ENCODE data around the gene FER1L5. TPM values are rescaled to one million over a fixed set of nuclear protein-coding genes. Genes with fewer than 3 reads are reported as not detected.

The FER1L5 gene
- total and polyA plus RNA-seq, 2 donors (not counting 3 experiments of a cell fraction or from before 2014, with no cell fraction given): not detected

DNA sequence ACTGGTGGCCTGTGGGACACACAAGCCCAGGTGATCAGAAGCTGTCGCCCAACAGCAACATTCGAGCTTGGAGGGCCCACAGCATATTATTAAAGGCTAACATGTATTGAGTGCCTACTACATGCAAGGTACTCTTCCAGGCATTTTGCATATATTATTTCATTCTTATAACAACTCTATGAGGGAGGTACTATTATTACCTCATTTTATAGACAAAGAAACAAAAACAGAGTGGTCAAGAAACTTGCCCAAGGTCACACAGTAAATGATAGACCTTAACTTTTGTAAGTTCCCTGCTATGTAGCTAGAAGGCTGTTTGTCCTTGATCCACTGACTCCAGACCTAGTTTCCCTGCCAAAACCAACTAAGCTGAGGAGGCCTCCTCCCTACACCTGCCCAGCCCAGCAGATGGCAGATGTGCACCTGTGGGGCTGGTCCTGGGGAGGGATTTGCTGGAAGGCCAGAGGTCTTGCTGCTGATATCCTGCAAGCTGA, 40.2 kb upstream of the FER1L5 start:
- H3K4me3 ChIP-seq (replicated peaks in 1 of 3; ENCODE audit: insufficient read depth in 1 of 3, low read depth in 1 of 3, low read length in 3 of 3): no peak overlapping the region
- dilution Hi-C loops (cut with MboI; ENCODE audit: extremely low pct_ligation_motif_present, low sequenced_read_pairs): no loop called here
- H4K20me1 ChIP-seq (replicated peaks; ENCODE audit: control insufficient read depth, extremely low read depth, insufficient read depth, low read length): no peaks in the 10 kb centered on the region
- DNase-seq (ENCODE audit: low read depth, low spot score) (no peak), FAIRE-seq (no peak)
- no peak overlapping the region for H3K27ac ChIP-seq (ENCODE audit: insufficient read depth, low read depth, low read length)
- H3K4me1 ChIP-seq (ENCODE audit: control insufficient read depth, extremely low read depth, insufficient read depth, low read length): no peaks in the 10 kb centered on the region
- POLR2A ChIA-PET: no interaction called here
- no peaks in the 10 kb centered on the region for H3K9me1 ChIP-seq (replicated peaks; ENCODE audit: control insufficient read depth, extremely low read depth, insufficient read depth, low read length)
- H3K4me2 ChIP-seq (ENCODE audit: insufficient read depth, low read length): no peak overlapping the region
- H3K79me2 ChIP-seq (ENCODE audit: control insufficient read depth, insufficient read depth, low read length): no peaks in the 10 kb centered on the region
- no peaks in the 10 kb centered on the region for H3K27me3 ChIP-seq (ENCODE audit: control insufficient read depth in 2 of 2, insufficient read depth in 2 of 2, low read length in 2 of 2)
- CTCF ChIA-PET: no interaction called here
- TF ChIP-seq EZH2 (IDR thresholded peaks at IDR 0.05; ENCODE audit: borderline replicate concordance, low read depth, low read length, severe bottlenecking): no peak
- no peak for TF ChIP-seq POLR2AphosphoS5 (IDR thresholded peaks at IDR 0.05; ENCODE audit: insufficient read depth, low read depth, low read length)
- no peak for TF ChIP-seq GATA2 (IDR thresholded peaks at IDR 0.05; ENCODE audit: insufficient read depth, insufficient read length, low read depth, low read length)
- no peak for TF ChIP-seq FOS (IDR thresholded peaks at IDR 0.05; ENCODE audit: borderline replicate concordance, insufficient read depth, low read length)
- TF ChIP-seq, protein P1, sequence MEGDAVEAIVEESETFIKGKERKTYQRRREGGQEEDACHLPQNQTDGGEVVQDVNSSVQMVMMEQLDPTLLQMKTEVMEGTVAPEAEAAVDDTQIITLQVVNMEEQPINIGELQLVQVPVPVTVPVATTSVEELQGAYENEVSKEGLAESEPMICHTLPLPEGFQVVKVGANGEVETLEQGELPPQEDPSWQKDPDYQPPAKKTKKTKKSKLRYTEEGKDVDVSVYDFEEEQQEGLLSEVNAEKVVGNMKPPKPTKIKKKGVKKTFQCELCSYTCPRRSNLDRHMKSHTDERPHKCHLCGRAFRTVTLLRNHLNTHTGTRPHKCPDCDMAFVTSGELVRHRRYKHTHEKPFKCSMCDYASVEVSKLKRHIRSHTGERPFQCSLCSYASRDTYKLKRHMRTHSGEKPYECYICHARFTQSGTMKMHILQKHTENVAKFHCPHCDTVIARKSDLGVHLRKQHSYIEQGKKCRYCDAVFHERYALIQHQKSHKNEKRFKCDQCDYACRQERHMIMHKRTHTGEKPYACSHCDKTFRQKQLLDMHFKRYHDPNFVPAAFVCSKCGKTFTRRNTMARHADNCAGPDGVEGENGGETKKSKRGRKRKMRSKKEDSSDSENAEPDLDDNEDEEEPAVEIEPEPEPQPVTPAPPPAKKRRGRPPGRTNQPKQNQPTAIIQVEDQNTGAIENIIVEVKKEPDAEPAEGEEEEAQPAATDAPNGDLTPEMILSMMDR (IDR thresholded peaks at IDR 0.05; ENCODE audit: extremely low read depth in 1 of 2, insufficient read depth in 1 of 2, low read depth in 1 of 2, low read length in 2 of 2): no peak
- TF ChIP-seq JUN (IDR thresholded peaks at IDR 0.05; ENCODE audit: borderline replicate concordance, insufficient read depth, insufficient read length, low read depth): no peak
- TF ChIP-seq MYC (IDR thresholded peaks at IDR 0.05; ENCODE audit: low read depth, low read length): no peak
- TF ChIP-seq POLR2A (IDR thresholded peaks at IDR 0.05; ENCODE audit: low read depth, low read length): no peak
- TF ChIP-seq, protein P2, sequence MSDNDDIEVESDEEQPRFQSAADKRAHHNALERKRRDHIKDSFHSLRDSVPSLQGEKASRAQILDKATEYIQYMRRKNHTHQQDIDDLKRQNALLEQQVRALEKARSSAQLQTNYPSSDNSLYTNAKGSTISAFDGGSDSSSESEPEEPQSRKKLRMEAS (IDR thresholded peaks at IDR 0.05; ENCODE audit: insufficient read depth, insufficient read length): no peak
- H2AFZ ChIP-seq (ENCODE audit: low read depth, low read length): no peak overlapping the region
- H3K36me3 ChIP-seq (ENCODE audit: control insufficient read depth in 2 of 2, extremely low read depth in 1 of 2, insufficient read depth in 2 of 2, low read length in 2 of 2): peaks cover 36 to 48% of the 10 kb centered on the region in 2 experiments
- no TSS peak for BruUV-seq (replicated peaks)
- intact Hi-C loops (cut with micrococcal nuclease): no loop called here
- H3K9me3 ChIP-seq (replicated peaks; ENCODE audit: control insufficient read depth, insufficient read depth, low read length): no peaks in the 10 kb centered on the region
- no peak overlapping the region for H3K9ac ChIP-seq (replicated peaks; ENCODE audit: extremely low read depth, insufficient read depth, low read length)

Measured in endothelial cell of umbilical vein (primary cell).